Measurements from ENCODE around the gene KANSL1.

- no peak for TF ChIP-seq CTCF (IDR thresholded peaks at IDR 0.05; ENCODE audit: insufficient read depth, low read depth, low read length)
- TF ChIP-seq EZH2 (IDR thresholded peaks at IDR 0.05; ENCODE audit: insufficient read depth, low read length): no peak
Measured at GRCh38 chr17:46020023-46020761, 173.0 kb downstream of the KANSL1 start.
